ENCODE data around the gene RAPGEF1. TPM values are rescaled to one million over a fixed set of nuclear protein-coding genes. Genes with fewer than 3 reads are reported as not detected.

Gene RAPGEF1
- total and polyA plus RNA-seq, 2 donors (not counting 1 experiment from before 2014, with no cell fraction given), result 33.3 to 42.8 TPM

GRCh38 chr9:131736431-131736830, 3.4 kb downstream of the RAPGEF1 start:
- peaks cover 29% of the 10 kb centered on the region for H3K4me1 ChIP-seq (ENCODE audit: control insufficient read depth, extremely low read depth, insufficient read depth, low read length)
- no peak overlapping the region for H3K4me2 ChIP-seq (ENCODE audit: extremely low read depth, insufficient read depth, low read length)
- no peaks in the 10 kb centered on the region for H4K20me1 ChIP-seq (ENCODE audit: control insufficient read depth, extremely low read depth, insufficient read depth, low read length)
- no peak for TF ChIP-seq EZH2 (IDR thresholded peaks at IDR 0.05; ENCODE audit: low read length, missing control alignments)
- no peak for TF ChIP-seq CTCF (conservative IDR thresholded peaks at IDR 0.05 in 1 of 2, IDR thresholded peaks at IDR 0.05 in 1 of 2; ENCODE audit: low read depth in 1 of 2, low read length in 2 of 2)
- H3K9ac ChIP-seq (ENCODE audit: insufficient read depth, low read length), result no peak overlapping the region
- no peaks in the 10 kb centered on the region for H3K36me3 ChIP-seq (ENCODE audit: control insufficient read depth, insufficient read depth, low read length)
- no peak overlapping the region for H3K27ac ChIP-seq (ENCODE audit: insufficient read depth, low read length)
- no peaks in the 10 kb centered on the region for H3K9me3 ChIP-seq (ENCODE audit: control insufficient read depth, insufficient read depth, low read depth, low read length)
- H3K79me2 ChIP-seq (ENCODE audit: control insufficient read depth, insufficient read depth, low read length), result peaks cover 49% of the 10 kb centered on the region
- H2AFZ ChIP-seq (ENCODE audit: low read length), result no peak overlapping the region
- H3K27me3 ChIP-seq (ENCODE audit: control insufficient read depth, insufficient read depth, low read length), result no peaks in the 10 kb centered on the region
- no peak overlapping the region for H3K4me3 ChIP-seq (replicated peaks in 1 of 4; ENCODE audit: control extremely low read depth in 1 of 4, insufficient read depth in 1 of 4, low read depth in 3 of 4, low read length in 4 of 4)
- no peak for DNase-seq (ENCODE audit: low read depth in 2 of 2)

GRCh38 chr9:131735238-131736128, 4.4 kb downstream of the RAPGEF1 start:
- Histone ChIP-seq H3K27me3 (ENCODE audit: control insufficient read depth, insufficient read depth, low read length) (no peaks in the 10 kb centered on the region), H4K20me1 (ENCODE audit: control insufficient read depth, extremely low read depth, insufficient read depth, low read length) (no peaks in the 10 kb centered on the region), H3K4me1 (ENCODE audit: control insufficient read depth, extremely low read depth, insufficient read depth, low read length) (peaks cover 37% of the 10 kb centered on the region), H3K4me3 (replicated peaks in 1 of 4; ENCODE audit: control extremely low read depth in 1 of 4, insufficient read depth in 1 of 4, low read depth in 3 of 4, low read length in 4 of 4) (no peak overlapping the region), H3K36me3 (ENCODE audit: control insufficient read depth, insufficient read depth, low read length) (no peaks in the 10 kb centered on the region), H3K9ac (ENCODE audit: insufficient read depth, low read length) (no peak overlapping the region), H3K79me2 (ENCODE audit: control insufficient read depth, insufficient read depth, low read length) (peaks cover 58% of the 10 kb centered on the region), H3K9me3 (ENCODE audit: control insufficient read depth, insufficient read depth, low read depth, low read length) (no peaks in the 10 kb centered on the region), H3K4me2 (ENCODE audit: extremely low read depth, insufficient read depth, low read length) (no peak overlapping the region), H2AFZ (ENCODE audit: low read length) (no peak overlapping the region), H3K27ac (ENCODE audit: insufficient read depth, low read length) (no peak overlapping the region)
- peak in 1 of 2 donors; percentile 34 for DNase-seq (ENCODE audit: low read depth in 2 of 2)
- no peak for TF ChIP-seq EZH2 (IDR thresholded peaks at IDR 0.05; ENCODE audit: low read length, missing control alignments)
- no peak for TF ChIP-seq CTCF (conservative IDR thresholded peaks at IDR 0.05 in 1 of 2, IDR thresholded peaks at IDR 0.05 in 1 of 2; ENCODE audit: low read depth in 1 of 2, low read length in 2 of 2)

DNA sequence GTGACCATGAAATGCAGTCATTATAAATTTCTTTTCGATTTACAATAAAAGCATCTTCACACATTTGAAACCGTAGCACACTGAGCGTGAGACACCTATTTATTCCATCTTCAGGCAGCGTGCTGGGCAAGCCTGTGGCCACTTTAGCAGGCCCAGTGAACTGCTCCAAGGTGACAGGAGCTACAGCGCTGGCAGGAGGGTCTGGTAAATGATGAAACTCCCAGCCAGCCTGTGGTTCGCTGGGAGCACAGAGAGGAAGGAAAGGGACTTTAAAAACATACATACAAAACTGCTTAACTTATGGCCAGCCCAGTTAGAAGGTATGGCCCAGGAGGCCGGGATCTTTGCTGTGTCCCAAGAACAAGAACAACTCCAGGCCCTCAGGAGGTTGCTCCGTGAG, 5.1 kb downstream of the RAPGEF1 start:
- H3K4me1 ChIP-seq (ENCODE audit: control insufficient read depth, extremely low read depth, insufficient read depth, low read length), result peaks cover 37% of the 10 kb centered on the region
- H3K27ac ChIP-seq (ENCODE audit: insufficient read depth, low read length), result peak overlapping the region; percentile 26
- H3K4me3 ChIP-seq (replicated peaks in 1 of 4; ENCODE audit: control extremely low read depth in 1 of 4, insufficient read depth in 1 of 4, low read depth in 3 of 4, low read length in 4 of 4), result no peak overlapping the region

More for the DNA sequence above, 5.1 kb downstream of the RAPGEF1 start:
- Histone ChIP-seq H3K27me3 (ENCODE audit: control insufficient read depth, insufficient read depth, low read length) (no peaks in the 10 kb centered on the region), H3K9ac (ENCODE audit: insufficient read depth, low read length) (no peak overlapping the region), H2AFZ (ENCODE audit: low read length) (no peak overlapping the region), H3K79me2 (ENCODE audit: control insufficient read depth, insufficient read depth, low read length) (peaks cover 58% of the 10 kb centered on the region), H3K4me2 (ENCODE audit: extremely low read depth, insufficient read depth, low read length) (no peak overlapping the region), H3K36me3 (ENCODE audit: control insufficient read depth, insufficient read depth, low read length) (no peaks in the 10 kb centered on the region), H3K9me3 (ENCODE audit: control insufficient read depth, insufficient read depth, low read depth, low read length) (no peaks in the 10 kb centered on the region), H4K20me1 (ENCODE audit: control insufficient read depth, extremely low read depth, insufficient read depth, low read length) (no peaks in the 10 kb centered on the region)
- no peak for TF ChIP-seq CTCF (conservative IDR thresholded peaks at IDR 0.05 in 1 of 2, IDR thresholded peaks at IDR 0.05 in 1 of 2; ENCODE audit: low read depth in 1 of 2, low read length in 2 of 2)
- DNase-seq (ENCODE audit: low read depth in 2 of 2), result no peak

Measured in fibroblast of lung (primary cell).